Stimulated activated CD8-positive, alpha-beta memory T cell treated with anti-CD3 and anti-CD28 coated beads, Interleukin-15, amount 100 ng/mL, for 48 hours (primary cell): Measurements from ENCODE around the gene HSP90AA1.
"Not testable (repeated sequence)": the region's sequence is repeated elsewhere in the genome, so short reads cannot be mapped to it uniquely, and the experiment has no call there.

ENCODE experiments used
- DNase-seq, 2 donors: peaks; one replicate each; pipeline ENCODE4 v3.0.0-alpha.2; 2020; ENCODE audit warnings: low read depth in 2 of 2

The HSP90AA1 gene

DNA sequence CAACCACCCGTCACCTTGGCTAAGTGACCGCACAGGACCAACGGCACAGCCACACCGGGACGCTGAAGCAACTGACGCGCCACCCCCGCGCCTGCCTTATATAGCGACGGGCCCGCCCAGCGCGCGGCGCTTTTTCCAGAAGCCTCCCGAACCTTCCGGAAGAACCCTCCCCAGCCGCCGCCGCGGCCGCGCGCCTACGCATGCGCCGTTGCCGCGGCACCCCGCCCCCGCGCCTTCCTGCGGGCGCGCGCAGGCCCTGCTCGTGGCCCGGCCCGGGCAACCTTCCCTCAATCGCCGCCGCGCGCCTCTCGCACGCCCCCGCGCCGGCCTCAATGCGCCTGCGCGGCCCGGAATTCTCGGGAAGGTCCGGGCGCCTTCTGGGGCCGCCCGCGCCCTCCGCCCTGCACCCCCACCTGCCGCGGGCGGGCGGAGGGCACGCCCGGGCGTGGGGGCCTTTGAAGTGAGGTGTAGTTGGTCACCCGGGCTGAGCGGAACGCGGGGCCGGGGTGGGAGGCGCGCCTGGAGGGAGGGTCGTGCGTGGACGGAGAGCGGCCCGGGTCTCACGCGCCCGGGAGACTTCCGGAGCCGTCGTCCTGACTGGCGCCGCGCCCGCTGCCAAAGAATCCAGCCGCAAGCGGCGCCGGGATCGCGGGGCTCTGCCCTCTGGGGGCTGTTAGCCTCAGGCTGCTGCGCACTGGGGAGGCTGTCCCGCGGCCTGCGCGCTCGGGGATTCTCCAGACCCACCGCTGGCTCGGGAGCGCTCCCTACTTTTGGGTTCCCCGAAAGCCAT lies at the start of gene HSP90AA1:
Gene HSP90AA1, minus strand, starts transcription at position 73 of the 790 bp plus-strand sequence. CDS start 666 bp downstream, outside the sequence.
- peak; percentile 92 to 96 for DNase-seq

DNA sequence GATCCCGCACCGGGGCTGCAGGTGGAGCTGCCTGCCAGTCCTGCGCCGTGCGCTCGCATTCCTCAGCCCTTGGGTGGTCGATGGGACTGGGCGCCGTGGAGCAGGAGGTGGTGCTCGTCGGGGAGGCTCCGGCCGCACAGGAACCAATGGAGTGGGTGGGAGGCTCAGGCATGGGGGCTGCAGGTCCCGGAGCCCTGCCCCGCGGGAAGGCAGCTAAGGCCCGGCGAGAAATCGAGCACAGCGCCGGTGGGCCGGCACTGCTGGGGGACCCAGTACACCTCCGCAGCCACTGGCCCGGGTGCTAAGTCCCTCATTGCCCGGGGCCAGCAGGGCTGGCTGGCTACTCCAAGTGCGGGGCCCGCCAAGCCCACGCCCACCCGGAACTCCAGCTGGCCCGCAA lies 48.6 kb upstream of the HSP90AA1 start:
- not testable (repeated sequence) for DNase-seq

DNA sequence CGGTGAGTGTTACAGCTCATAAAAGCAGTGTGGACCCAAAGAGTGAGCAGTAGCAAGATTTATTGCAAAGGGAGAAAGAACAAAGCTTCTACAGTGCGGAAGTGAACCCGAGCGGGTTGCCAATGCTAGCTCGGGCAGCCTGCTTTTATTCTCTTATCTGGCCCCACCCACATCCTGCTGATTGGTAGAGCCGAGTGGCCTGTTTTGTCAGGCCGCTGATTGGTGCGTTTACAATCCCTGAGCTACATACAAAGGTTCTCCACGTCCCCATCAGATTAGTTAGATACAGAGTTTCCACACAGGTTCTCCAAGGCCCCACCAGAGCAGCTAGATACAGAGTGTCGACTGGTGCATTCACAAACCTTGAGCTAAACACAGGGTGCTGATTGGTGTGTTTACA lies 47.9 kb upstream of the HSP90AA1 start:
- not testable (repeated sequence) for DNase-seq

DNA sequence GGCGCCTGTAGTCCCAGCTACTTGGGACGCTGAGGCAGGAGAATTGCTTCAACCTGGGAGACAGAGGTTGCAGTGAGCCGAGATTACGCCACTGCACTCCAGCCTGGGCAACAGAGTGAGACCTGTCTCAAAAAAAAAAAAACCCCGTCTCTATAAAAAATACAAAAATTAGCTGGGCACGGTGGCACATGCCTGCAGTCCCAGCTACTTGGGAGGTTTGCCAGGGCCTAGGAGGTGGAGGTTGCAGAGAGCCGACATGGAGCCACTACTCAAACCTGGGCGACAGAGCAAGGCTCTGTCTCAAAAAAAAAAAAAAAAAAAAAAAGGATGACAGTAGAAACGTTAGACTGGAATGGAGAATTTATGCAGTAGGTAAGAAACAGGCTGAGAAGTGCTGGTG lies 47.2 kb upstream of the HSP90AA1 start:
- not testable (repeated sequence) for DNase-seq

DNA sequence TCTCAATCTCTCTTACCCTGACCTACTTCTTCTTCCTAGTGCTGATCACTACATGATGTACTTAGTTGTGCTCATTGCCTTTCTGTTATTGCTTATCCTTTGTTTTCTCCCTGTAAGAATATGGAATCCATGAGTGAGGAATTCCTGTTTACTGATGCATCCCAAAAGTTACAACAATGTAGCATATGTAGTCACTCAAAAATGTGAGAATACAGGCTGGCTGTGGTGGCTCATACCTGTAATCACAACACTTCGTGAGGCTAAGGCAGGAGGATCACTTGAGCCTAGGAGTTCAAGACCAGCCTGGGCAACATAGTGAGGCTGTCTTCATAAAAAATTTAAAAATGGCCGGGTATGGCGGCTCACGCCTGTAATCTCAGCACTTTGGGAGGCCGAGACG lies 44.9 kb upstream of the HSP90AA1 start:
- no peak for DNase-seq

DNA sequence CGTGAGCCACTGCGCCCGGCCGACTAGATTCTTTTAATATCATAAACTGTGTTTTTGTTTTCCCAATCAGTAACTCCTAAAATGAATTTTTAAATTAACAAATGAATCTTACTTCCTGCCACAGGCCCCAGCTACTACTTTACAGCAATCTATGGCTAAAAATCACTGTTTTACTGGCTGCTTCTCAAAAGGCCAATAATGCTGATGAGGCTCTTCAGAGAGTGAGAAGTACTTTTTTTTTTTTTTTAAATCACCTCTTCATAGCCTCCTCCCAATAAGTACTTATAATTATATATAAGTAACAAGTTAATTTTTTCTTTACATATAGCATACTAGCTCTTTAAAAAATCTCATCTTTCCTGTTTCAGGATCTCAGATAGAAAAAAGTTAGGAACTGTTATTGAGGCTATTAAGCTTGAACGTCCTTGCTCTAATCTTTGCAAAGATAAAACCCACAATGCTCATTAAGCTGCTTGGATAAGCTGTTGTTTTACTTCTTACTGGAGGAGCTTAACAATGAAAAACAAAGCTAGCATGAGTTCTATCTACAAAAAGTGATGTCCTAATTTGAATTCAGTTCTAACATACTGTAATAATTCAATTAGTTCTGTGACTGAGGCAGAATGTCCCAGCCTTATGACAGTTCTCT lies 40.1 kb upstream of the HSP90AA1 start:
- DNase-seq, result no peak

DNA sequence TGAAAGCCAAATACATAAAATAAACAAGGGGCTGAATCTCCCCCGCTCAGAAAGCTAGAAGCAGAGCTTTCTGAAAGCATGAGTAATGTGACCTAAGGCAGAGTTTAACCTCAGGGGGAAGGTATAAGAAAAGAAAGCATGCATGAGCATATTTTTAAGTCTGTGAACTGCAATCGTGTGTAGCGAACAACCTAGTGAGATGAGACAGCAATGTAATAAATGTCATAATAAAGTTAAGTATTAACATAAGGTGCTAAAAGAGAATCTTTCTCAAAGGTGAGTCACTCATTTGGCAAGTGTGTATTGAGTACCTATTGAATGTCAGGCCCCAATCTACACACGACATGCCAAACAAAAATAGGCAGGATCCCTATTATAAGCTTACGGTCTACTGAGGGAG lies 38.7 kb upstream of the HSP90AA1 start:
- DNase-seq, result no peak

DNA sequence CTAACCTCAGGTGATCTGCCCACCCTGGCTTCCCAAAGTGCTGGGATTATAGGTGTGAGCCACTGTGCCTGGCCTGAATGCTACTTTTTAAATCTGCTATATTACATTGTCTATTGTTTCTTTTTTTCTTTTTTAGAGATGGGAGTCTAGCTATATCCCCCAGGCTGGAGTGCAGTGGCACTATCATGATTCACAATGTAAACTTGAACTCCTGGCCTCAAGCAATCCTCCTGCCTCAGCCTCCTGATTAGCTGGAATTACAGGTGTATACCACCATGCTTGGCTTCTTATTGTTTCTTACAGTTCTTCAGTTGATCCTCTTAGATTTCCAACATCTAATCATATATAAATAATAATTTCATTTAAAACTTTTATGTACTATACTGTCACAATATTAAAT lies 37.6 kb upstream of the HSP90AA1 start:
- DNase-seq, result no peak

DNA sequence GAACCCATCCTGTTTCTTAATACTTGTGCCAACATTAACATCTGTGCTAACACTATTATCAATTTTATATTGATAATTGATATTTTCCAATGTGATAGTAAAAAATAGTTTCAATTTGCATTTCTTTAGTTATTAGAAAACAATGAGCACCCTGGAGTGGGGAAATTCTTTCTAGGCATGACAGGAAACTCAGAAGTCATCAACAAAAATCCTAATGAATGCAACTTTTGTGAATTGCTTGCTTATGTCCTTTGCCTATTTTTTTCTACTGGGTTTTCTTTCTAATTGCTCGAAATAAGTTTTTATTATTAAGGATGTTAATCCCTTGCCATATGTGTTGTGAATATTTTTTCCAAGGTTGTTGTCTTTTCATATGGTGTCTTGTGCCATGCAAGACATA lies 34.7 kb upstream of the HSP90AA1 start:
- DNase-seq, result no peak

DNA sequence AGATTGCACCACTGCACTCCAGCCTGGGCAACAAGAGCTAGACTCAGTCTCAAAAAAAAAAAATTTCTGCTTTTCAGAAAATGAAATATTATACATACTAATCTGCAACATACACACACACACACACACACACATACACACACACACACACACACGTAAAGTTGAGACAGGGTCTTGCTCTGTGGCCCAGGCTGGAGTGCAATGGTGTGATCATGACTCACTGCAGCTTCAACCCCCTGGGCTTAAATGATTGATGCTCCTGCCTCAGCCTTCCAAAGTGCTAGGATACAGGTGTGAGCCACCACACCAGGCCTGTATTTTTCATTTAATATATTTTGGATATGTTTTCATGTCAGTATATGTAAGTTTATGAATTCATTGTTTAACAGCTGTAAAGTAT lies 34.0 kb upstream of the HSP90AA1 start:
- no peak for DNase-seq

DNA sequence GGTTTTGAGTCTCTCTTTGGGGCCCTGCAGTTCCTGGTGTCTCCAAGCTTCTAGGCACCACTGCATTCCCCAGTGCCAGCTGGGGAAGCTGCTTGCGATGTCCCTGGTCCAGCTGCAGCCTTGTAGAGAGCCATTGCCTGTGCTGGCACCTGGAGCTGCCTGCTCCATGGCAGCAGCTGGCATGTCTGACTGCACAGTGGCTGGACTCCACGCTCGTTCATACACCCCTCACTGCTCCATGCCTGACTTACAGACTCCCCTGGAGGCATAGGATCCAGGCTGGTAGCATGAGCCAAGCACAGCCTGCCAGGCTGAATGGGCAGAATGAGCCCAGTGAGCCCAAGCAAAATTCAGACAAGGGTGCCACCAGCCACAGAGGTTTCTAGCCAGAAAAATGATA lies 31.0 kb upstream of the HSP90AA1 start:
- DNase-seq, result no peak

DNA sequence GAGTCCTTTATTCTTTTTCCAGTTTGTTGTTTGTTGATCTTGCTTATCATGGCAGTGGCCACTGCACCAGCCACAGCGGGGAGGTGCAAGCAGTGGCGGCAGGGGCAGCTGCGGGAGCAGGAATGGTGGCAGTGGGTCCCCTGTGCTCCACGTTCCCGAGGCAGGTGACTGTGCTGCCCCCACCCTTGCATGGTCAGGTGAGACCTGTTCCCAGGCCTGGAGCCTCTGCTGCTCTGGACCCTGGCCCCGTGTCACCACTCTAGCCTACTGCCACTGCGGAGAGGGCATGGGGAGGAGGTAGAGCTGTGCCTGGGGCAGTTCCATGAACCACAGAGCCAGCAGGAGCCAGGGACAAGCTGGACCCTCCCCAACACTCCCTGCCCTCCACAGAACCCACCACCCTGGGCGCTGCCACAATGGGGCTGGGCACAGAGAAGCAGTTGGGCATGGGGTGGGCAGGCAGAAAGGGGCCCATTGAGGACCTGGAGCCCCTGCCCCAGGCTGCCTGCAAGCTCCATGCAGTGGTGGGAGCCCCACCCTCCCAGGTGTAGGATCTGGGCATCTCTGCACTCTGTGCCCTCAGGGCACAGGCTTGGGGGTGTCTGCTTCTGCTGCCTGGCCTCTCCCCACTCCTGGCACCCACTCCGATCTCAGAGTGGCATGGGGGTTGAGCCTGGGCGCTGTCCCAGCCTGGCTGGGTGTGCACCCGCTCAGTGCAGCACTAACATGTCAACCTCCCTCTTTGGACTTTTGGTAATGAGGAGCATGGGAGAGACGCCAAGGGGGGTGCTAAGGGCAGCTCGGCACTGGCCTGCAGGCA lies 29.7 kb upstream of the HSP90AA1 start:
- no peak for DNase-seq

DNA sequence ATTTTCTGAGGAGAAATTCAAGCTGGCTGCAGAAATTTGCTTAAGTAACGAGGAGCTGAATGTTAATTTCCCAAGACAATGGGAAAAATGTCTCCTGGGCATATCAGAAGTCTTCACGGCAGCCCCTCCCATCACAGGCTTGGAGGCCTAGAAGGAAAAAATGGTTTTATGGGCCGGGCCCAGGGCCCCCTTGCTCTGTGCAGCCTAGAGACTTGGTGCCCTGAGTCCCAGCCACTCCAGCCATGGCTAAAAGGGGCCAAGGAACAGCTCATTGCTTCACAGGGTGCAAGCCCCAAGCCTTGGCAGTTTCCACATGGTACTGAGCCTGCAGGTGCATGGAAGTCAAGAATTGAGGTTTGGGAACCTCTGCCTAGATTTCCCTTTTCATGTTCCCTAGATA lies 24.3 kb upstream of the HSP90AA1 start:
- no peak for DNase-seq

DNA sequence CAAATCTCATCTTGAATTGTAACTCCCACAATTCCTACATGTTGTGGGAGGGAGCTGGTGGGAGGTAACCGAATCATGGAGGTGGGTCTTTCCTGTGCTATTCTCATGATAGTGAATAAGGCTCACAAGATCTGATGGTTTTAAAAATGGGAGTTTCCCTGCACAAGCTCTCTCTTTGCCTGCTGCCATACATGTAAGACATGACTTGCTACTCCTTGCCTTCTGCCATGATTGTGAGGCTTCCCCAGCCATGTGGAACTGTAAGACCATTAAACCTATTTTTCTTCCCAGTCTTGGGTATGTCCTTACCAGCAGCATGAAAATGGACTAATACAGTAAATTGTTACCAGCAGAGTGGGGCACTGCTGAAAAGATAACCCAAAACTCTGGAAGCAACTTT lies 22.5 kb upstream of the HSP90AA1 start:
- not testable (repeated sequence) for DNase-seq

DNA sequence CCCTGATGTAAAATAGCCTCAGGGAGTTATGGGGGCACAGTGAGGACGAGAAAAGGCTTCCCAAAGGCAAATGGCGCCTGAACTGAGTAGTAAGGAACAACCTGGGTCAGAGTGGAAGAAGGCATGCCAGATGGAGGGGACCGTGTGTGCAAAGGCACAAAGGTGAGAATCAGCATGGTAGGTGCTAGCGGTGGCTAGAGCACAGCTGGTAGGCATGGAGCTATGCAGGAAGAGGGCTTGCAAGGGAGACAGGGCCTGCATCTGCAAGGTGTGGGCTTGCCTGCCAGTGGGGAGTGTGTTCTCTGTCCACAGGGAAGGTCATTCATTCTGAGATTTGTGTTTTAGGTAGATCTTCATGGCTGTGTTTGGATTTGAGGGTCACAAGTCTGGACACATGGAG lies 18.5 kb upstream of the HSP90AA1 start:
- DNase-seq, result no peak

DNA sequence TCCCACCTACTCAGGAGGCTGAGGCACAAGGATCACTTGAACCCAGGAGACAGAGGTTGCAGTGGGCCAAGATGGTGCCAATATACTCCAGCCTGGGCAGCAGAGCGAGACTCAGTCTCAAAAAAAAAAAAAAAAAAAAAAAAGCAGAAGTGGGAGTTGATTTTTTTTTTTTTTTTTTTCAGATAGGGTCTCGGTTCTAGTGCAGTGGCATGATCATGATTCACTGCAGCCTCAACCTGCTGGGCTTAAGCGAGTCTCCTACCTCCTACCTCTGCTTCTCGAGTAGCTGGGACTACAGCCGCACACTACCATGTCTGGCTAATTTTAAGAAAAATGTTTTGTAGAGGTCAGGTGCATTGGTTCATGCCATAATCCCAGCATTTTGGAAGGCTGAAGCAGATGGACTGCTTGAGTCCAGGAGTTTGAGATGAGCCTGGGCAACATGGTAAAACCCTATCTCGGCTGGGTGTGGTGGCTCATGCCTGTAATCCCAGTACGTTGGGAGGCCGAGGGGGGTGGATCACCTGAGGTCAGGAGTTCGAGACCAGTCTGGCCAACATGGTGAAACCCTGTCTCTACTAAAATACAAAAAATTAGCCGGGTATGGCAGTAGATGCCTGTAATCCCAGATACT lies 16.3 kb upstream of the HSP90AA1 start:
- no peak for DNase-seq

DNA sequence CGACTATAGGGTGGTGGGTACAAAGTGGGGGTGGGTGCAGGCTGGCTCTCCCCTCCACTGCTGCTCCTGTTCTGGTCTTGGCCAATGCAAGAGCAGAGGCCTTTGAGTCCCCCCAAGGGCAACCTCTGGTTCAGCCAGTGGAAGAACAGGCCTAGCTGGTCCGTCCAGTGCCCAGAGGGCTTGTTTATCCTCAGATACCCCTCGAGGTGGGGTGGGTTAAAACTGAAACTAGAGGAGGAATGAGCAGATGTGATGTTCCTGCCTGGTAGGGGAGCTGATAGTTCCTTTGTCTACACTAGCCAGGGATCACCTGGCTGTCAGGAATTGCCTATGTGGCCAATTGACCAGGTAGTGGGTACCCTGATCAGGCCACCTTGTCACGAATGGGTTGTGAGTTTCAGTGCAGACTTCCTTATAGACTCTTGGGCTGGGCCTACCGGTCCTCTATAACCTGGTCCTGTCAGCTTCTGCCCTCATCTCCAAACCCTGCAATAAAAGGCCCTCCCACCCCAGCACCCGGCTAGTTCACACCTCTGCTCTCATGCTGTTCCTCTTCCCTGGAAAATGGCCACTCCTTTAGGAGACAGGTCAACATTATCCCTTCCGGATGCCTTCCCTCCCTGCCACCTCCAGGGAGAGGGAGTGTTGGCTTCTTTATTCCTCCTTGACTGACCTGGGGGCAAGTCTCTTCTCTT lies 10.7 kb upstream of the HSP90AA1 start:
- no peak for DNase-seq

DNA sequence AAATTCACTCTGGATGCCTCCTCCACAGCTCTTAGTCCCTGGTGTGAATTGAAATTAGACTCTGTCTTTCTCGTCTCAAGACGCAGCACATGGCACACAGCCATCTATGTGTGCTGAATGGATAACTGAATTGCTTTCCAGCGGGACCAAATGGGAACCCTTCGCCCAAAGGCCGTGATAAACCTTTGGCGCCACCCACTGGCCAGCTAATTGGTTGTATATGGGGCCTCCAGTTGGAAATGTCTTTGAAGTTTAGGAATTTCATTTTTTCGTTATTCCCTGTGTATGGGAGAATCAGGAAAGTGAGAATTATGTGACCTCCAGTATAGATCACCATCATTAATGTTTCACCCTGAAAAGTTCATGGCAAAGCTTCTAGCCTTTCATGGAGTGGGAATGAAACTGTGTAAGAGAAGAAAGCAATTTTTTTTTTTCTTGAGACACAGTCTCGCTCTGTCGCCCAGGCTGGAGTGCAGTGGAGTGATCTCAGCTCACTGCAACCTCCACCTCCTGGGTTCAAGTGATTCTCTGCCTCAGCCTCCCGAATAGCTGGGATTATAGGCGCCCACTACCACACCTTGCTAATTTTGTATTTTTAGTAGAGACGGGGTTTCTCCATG lies 9.8 kb upstream of the HSP90AA1 start:
- peak; percentile 32 to 34 for DNase-seq

DNA sequence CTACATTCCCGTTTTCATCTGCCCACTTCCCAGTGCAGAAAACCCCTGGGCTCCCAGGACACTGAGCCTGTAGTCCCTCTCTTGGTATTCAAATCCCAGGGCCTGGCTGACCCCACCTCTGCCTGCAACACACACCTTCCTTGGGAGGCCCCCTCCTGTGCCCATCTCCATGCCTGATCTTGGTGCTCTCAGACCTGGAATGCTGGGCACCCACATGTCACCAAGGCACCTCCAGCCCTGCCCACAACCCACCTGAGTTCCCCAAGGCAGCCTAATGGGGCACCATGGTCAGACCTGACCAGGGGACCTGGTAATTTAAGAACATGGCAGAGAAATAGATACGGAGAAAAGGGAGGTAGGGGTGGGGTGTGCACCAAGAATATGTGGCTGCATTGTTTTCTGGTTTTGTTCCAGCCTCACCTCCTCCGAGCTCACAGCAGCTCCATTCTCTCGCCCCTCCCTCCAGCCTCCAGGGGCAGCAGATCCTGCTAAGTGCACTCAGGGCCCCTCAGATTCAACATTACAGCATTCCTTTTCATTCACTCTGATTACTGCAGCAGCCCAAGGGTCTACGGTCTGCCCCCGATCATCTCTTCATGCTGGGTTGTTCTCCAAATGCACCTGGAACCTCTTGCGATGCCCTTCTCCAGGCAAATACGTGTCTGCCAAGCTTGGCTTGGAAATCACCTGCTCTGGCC lies 9.2 kb upstream of the HSP90AA1 start:
- no peak for DNase-seq

DNA sequence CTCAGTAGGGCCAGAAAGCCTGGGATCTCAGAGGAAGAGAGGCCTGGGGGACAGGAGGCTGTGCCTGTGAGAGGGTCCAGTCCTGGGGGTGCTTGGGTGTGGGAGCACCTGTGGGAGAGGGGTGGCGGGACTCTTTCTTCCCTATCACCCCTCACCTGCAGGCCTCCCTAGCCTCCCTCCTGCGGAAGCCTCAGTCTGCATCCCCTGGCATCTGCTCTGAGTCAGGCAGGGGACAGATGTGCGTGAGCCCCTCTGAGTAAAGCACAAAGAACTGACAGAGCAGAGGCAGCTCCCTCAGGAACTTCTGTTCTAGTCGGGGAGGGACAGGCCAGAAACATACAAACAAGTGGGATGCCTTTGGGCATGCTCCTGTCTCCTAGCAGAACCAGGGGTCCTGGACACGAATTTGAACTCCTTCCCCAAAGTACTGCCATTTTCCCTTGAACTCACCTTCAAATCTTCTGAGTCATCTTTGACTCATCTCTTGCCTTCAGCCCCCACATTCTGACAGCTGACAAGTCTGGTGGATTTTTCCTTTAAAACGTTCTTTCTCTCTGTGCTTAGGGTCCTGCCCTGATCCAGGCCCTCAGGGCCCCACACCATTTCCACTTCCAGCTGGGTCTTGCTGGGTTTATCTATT lies 8.5 kb upstream of the HSP90AA1 start:
- DNase-seq, result no peak
